H1 (cell line): ENCODE data around the gene ANKRD11. TPM values are rescaled to one million over a fixed set of nuclear protein-coding genes. Genes with fewer than 3 reads are reported as not detected.

ENCODE experiments used
- BRCA1 ChIP-seq: IDR thresholded peaks from 2 replicates; pipeline ENCODE4 v1.6.1; 2012; ENCODE audit warnings: low read depth, low read length, improper control_type of control experiment
- CEBPB ChIP-seq: IDR thresholded peaks from 2 replicates; pipeline ENCODE4 v1.6.1; 2012; ENCODE audit warnings: low read depth, low read length
- JUND ChIP-seq: IDR thresholded peaks from 2 replicates; pipeline ENCODE4 v1.6.1; 2011; ENCODE audit warnings: mild to moderate bottlenecking, improper control_type of control experiment, low read length
- PHF8 ChIP-seq: fragments of 200-600 bp; sonication (generic); conservative IDR thresholded peaks from 2 replicates; pipeline ENCODE4 v1.7.1; 2012; ENCODE audit warnings: low read depth, mild to moderate bottlenecking, inconsistent platforms, low read length, moderate library complexity
- SIN3A ChIP-seq, 2 experiments: IDR thresholded peaks in 1 of 2; conservative IDR thresholded peaks in 1 of 2; 2 replicates each; pipeline ENCODE4 v1.6.1; 2011 to 2012; ENCODE audit warnings: low read length in 2 of 2, improper control_type of control experiment in 1 of 2, low read depth in 1 of 2, mild to moderate bottlenecking in 1 of 2
- polyA plus RNA-seq, 7 experiments: library from polyadenylated mRNA; depleted of rRNA in 3 of 7; stranded (reverse) in 5 of 7; unstranded in 2 of 7; fragments of >200 nt in 5 of 7; fragments of 200-250 nt in 2 of 7; gene quantifications; 1 replicate in 5 of 7; 2 replicates in 1 of 7; 4 replicates in 1 of 7; pipeline versions ENCODE4 v1.2.1 to v1.2.3, GENCODE V29; 2011 to 2013; ENCODE audit warnings: missing spikeins in 2 of 7, mixed read lengths in 2 of 7
- total RNA-seq: library from RNA; stranded (reverse); fragmentation: NEBNext Ultra II Directional; extraction: Animal tissue kit (Norgen Biotek cat#: 25700); gene quantifications from 2 replicates; pipeline ENCODE4 v1.2.1, GENCODE V29; 2021
- TF ChIP-seq, protein P1 (sequence below): IDR thresholded peaks from 2 replicates; pipeline ENCODE4 v1.6.1; 2012; ENCODE audit warnings: inconsistent platforms

ANKRD11 gene
- total and polyA plus RNA-seq, 2 of the 8 experiments (the other 6 are each of a cell fraction or from before 2014, with no cell fraction given): 46.5 to 142 TPM

DNA sequence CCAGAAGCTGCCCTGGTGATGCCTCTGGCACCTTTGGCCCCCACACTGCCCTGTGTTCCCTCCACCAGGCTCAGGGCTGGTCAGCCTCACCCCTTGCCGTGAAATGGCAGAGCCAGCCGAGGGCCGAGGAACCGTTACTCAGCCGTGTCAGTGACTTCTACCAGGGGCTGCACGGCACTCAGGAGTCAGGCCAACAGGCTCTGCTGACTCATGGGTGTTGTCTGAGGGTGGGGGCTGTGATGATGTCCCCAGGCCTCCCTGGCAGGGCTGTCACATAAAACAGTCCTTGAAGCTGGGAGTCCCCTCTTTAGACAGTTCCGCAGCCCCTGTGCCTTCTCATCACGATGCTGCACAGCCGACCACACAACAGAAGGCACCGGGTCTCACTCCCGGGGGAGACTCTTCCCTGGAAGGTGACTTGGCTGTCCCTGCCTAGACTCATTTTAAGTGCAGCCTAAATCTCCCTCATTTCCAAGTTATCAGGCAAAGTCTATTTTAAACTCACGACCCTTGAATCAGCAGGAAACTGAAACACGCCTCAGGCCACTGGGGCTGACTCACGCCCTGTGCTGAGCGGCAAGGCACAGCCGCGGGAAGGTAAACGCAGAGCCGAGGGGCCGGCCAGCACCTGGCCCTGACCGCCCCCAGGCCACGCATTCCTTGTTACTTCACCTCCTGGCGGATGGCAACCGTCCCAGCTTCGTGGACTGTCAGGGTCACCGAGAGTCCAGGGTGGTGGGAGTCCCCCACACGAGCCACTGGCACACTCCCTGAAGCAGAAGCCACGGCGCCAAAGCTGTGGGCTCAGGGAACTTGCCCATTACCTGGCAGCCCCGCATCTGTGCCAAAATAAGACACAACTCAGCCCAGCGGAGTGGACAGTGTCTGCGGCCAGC, 170.2 kb downstream of the ANKRD11 start (continued):
- TF ChIP-seq BRCA1: no peak
- TF ChIP-seq, protein P1, sequence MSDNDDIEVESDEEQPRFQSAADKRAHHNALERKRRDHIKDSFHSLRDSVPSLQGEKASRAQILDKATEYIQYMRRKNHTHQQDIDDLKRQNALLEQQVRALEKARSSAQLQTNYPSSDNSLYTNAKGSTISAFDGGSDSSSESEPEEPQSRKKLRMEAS: no peak
- no peak for TF ChIP-seq JUND
- TF ChIP-seq PHF8: no peak
- no peak for TF ChIP-seq SIN3A (conservative IDR thresholded peaks at IDR 0.05 in 1 of 2, IDR thresholded peaks at IDR 0.05 in 1 of 2; ENCODE audit: low read depth in 1 of 2, low read length in 2 of 2)
- no peak for TF ChIP-seq CEBPB
